ENCODE measurements around the gene HDAC6. TPM values are rescaled to one million over a fixed set of nuclear protein-coding genes. Genes with fewer than 3 reads are reported as not detected.
"Not testable (repeated sequence)": the region's sequence is repeated elsewhere in the genome, so short reads cannot be mapped to it uniquely, and the experiment has no call there.

The HDAC6 gene
- total RNA-seq, 4 donors from 2014 or later = 55.3 to 90.2 (median 67.9) TPM

DNA sequence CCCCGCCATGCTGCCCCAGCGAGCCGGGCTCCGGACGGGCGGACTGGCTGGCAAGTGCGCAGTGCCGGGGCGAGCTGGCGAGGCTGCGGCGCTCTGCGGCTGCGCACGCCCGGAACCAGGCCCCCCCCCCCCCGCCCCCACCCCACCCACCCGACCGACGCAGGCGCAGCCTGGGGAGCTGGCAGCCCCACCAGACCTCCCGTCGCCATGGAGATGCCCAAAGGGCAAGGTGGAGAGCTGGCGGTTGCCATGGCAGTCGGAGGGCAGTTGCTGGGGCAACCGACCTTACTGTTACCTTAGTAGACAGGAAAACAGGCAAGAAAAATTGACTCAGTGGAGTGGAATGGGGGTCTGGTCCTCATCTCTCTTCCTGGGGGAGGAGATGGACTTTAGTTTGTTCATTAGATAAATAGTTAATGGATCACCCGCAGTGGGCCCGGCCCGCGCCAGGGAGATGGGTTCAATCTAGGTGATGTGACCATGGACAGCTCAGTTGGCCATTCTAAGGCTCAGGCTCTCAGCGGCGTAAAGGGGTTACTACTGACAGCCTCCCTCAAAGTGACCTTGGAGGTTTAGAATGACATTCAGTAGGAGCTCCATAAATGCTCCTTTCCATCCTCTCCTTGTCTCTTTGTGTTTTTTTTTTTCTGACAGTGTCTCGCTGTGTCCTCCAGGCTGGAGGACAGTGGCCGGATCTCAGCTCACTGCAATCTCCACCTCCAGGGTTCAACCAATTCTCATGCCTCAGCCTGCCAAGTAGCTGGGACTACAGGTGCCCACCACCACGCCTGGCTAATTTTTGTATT, 33.9 kb downstream of the HDAC6 start, which contains the start of gene PCSK1N:
PCSK1N (minus strand) TSS at position 87 of the 806 bp plus-strand sequence; CDS start at position 9, 78 bp downstream.
- DNase-seq (ENCODE audit: low spot score in 2 of 2) = no peak
- H3K4me3 ChIP-seq (ENCODE audit: low read depth, poor library complexity, severe bottlenecking) = no peak within 1 kb of the TSS
- intact Hi-C loops (cut with DNase I; ENCODE audit: low total_unique reads) = no loop called here
- WGBS, 2 donors = 51 to 59% methylated on average over 9 to 18 of the region's 35 CpGs
- TF ChIP-seq, protein P1, sequence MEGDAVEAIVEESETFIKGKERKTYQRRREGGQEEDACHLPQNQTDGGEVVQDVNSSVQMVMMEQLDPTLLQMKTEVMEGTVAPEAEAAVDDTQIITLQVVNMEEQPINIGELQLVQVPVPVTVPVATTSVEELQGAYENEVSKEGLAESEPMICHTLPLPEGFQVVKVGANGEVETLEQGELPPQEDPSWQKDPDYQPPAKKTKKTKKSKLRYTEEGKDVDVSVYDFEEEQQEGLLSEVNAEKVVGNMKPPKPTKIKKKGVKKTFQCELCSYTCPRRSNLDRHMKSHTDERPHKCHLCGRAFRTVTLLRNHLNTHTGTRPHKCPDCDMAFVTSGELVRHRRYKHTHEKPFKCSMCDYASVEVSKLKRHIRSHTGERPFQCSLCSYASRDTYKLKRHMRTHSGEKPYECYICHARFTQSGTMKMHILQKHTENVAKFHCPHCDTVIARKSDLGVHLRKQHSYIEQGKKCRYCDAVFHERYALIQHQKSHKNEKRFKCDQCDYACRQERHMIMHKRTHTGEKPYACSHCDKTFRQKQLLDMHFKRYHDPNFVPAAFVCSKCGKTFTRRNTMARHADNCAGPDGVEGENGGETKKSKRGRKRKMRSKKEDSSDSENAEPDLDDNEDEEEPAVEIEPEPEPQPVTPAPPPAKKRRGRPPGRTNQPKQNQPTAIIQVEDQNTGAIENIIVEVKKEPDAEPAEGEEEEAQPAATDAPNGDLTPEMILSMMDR (IDR thresholded peaks at IDR 0.05) = no peak
- no peak for TF ChIP-seq POLR2A (IDR thresholded peaks at IDR 0.05)

DNA sequence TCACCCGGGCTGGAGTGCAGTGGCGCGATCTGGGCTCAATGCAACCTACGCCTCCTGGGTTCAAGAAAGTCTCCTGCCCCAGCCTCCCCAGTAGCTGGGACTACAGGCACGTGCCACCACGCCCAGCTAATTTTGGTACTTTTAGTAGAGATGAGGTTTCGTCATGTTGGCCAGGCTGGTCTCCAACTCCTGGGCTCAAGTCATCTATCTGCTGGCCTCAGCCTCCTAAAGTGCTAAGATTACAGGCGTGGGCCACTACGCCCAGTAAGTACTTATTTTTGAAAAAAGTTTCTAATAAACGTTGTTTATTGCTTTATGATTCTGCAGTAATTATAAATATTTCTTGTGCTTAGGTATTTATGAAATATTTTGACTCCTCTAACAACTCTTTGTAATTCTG, 37.8 kb downstream of the HDAC6 start:
- WGBS, 2 donors = 79 to 89% methylated on average over 10 of the region's 10 CpGs
- intact Hi-C loops (cut with DNase I; ENCODE audit: low total_unique reads) = no loop called here
- no peak overlapping the region for H3K4me3 ChIP-seq (ENCODE audit: low read depth, poor library complexity, severe bottlenecking)
- TF ChIP-seq POLR2A (IDR thresholded peaks at IDR 0.05) = no peak
- TF ChIP-seq, protein P1 (IDR thresholded peaks at IDR 0.05) = no peak
- DNase-seq (ENCODE audit: low spot score in 2 of 2) = no peak

DNA sequence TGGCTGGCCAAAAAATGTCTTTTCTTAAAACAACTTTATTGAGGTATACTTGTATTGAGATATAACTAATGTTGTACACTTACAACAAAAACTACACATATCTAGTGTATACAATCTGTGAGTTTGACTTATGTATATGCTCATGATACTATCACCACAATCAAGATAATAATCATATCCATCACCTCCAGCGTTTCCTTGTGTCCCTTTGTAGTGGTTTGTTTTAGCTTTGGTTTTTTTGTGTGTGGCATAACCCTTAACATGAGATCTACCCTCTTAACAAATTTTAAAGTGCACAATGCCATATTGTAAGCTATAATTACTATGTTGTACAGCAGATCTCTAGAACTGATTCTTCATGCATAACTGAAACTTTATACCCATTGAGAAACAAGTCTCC, 47.0 kb downstream of the HDAC6 start:
- intact Hi-C loops (cut with DNase I; ENCODE audit: low total_unique reads) = no loop called here
- no peak overlapping the region for H3K4me3 ChIP-seq (ENCODE audit: low read depth, poor library complexity, severe bottlenecking)
- DNase-seq (ENCODE audit: low spot score in 2 of 2) = no peak
- 50 to 59% methylated on average over 1 of the region's 1 CpG for WGBS, 2 donors
- no peak for TF ChIP-seq POLR2A (IDR thresholded peaks at IDR 0.05)
- TF ChIP-seq, protein P1 (IDR thresholded peaks at IDR 0.05) = no peak

DNA sequence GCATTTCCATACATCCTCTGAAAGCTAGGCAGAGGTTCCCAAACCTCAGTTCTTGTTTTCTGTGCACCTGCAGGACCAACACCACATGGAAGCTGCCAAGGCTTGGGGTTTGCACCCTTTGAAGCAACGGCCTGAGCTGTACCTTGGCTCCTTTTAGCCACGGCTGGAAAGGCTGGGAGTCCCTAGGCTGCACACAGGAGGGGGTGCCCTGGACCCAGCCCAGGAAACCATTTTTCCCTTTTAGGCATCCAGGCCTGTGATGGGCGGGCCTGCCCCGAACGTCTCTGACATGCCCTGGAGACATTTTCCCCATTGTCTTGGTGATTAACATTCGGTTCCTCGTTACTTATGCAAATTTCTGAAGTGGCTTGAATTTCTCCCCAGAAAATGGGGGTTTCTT, 51.0 kb downstream of the HDAC6 start:
- TF ChIP-seq, protein P1 (IDR thresholded peaks at IDR 0.05) = no peak
- no peak for TF ChIP-seq POLR2A (IDR thresholded peaks at IDR 0.05)
- intact Hi-C loops (cut with DNase I; ENCODE audit: low total_unique reads) = loop anchor here (5.0 kb wide), 1 partner anchor 1224 kb away; no protein-coding TSS in a partner anchor
- WGBS, 2 donors = 59 to 67% methylated on average over 7 of the region's 7 CpGs
- H3K4me3 ChIP-seq (ENCODE audit: low read depth, poor library complexity, severe bottlenecking) = no peak overlapping the region
- peak in 1 of 2 donors; percentile 74 for DNase-seq (ENCODE audit: low spot score in 2 of 2)

DNA sequence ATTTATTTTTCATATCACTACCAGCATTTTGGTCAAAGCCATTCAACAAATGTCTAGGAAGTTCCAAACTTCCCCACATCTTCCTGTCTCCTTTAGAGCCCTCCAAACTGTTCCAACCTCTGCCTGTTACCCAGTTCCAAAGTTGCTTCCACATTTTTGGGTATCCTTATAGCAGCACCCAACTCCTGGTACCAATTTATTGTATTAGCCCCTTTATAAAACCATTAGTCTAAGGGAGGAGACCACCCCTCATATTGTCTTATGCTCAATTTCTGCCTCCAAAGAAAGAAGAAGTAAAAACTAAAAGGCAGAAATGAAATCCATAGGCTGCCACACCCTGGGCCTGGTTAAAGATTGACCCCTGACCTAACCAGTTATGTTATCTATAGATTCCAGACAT, 51.6 kb downstream of the HDAC6 start:
- intact Hi-C loops (cut with DNase I; ENCODE audit: low total_unique reads) = loop anchor here (5.0 kb wide), 1 partner anchor 1224 kb away; no protein-coding TSS in a partner anchor
- not testable (repeated sequence) for DNase-seq (ENCODE audit: low spot score in 2 of 2); H3K4me3 ChIP-seq (ENCODE audit: low read depth, poor library complexity, severe bottlenecking)

DNA sequence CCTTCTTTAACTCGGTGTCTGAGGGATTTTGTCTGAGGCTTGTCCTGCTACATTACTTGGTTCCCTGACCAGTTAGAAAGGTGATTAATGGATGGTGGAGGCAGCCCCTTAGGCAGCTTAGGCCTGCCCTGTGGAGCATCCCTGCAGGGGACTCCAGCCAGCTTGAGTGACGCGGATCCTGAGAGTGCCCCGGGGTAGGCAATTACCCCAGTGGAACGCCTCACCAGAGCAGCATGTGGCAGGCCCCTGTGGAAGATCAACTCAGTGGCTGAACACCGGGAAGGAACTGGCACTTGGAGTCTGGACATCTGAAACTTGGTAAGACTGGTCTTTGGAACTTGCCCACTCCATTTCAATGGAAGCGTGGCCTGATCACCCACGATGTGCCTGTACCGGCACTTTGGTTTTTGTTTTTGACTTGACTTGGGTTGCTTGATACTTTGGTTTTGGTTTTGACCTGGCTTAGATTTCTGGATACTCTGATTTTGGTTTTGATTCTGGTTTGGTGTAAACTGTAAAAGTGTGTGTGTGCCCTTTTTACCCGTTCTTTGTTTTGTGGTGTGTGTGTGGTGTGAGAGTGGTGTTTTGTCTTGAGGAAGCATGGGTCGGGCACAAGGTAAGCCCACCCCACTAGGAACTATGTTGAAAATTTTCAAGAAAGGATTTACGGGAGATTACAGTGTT, 52.4 kb downstream of the HDAC6 start:
- peak in 1 of 2 donors; percentile 74 for DNase-seq (ENCODE audit: low spot score in 2 of 2)
- intact Hi-C loops (cut with DNase I; ENCODE audit: low total_unique reads) = loop anchor here (5.0 kb wide), 1 partner anchor 1223 kb away; no protein-coding TSS in a partner anchor
- 89 to 90% methylated on average over 12 of the region's 12 CpGs for WGBS, 2 donors
- H3K4me3 ChIP-seq (ENCODE audit: low read depth, poor library complexity, severe bottlenecking) = not testable (repeated sequence)

Measured in lower leg skin (tissue), 4 donors.